GM18519 (cell line): ENCODE data around the gene TLN1.
A peak's percentile ranks its signal among the peaks of the same experiment; 100 is the strongest.

Experiments
- ATAC-seq: cut with Tn5 transposase; IDR thresholded peaks from one replicate; pipeline ENCODE4 v1.9.1; 2021; ENCODE audit warnings: mild to moderate bottlenecking, moderate library complexity; ENCODE audit not compliant: unreplicated experiment, low FRiP score

Gene TLN1

DNA sequence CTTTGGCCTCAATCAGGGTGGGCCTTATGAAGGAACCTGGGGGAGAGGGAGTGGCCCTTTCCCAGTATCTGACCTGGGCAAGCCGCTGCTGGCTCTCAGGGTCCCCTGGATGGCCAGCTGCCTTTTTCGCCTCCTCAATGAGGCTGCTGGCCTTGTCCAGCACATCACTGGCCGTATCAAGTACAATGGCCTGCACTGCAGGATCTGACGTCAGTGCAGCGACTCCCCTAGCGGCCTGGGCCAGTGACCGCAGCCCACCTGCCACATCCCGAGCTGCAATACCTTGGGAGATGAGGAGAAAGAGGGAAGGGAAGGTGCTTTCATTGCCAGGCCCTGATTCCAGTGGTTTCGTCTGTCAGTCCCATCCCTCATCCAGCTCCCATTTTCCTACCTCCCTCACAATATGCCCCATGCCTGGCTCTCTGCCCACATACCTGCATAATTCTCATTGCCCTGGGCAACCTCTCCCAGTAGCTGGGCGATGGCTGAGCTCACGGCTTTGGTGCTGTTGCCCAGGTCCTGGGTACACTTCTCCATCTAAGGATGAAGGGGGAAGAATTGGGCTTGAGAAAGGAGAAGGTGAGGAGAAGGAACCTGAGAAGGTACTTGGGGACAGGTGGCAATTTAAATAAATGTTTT lies 19.1 kb downstream of the TLN1 start:
- no peak for ATAC-seq

DNA sequence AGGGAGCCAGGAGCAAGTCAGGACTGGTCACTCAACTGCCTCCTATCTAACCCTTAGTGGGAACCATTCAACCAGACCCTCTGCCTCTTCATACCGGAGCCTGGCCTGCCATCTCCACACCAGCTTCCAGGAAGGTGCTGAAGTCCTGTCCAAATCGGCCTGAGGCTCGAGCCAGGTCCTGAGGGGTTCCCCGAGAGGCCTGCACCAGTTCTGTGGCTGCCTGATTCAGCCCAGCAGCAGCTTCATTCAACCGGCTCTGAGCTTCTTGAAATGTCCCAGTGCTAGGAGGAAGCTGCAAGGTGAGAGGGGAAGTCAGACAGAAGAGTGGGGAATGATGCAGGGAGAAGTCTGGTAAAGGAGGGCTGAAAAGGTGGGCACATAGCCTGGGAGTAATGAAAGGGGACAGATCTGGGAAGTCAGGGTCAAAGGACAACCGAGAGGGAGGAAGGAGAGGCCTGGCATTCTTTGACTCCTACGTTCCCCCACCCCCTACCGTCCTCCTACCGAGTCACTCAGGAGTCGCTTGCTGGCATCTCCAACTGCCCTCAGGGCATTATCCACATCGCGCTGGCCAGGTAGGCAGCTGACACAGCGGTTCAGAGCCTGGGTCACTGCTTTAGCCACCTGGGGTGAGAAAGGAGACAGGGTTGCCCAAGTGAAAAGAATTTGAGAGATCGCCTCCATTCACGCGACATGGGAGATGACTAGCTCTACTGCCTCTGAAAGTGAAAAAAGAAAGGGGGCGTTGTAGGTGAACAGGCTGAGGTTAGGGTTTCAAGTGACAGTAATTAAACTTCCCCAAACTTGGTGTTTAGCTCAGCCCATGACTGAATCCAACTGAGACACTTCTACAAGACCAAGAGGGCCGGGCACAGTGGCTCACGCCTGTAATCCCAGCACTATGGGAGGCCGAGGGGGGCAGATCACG lies 20.2 kb downstream of the TLN1 start:
- ATAC-seq: no peak

DNA sequence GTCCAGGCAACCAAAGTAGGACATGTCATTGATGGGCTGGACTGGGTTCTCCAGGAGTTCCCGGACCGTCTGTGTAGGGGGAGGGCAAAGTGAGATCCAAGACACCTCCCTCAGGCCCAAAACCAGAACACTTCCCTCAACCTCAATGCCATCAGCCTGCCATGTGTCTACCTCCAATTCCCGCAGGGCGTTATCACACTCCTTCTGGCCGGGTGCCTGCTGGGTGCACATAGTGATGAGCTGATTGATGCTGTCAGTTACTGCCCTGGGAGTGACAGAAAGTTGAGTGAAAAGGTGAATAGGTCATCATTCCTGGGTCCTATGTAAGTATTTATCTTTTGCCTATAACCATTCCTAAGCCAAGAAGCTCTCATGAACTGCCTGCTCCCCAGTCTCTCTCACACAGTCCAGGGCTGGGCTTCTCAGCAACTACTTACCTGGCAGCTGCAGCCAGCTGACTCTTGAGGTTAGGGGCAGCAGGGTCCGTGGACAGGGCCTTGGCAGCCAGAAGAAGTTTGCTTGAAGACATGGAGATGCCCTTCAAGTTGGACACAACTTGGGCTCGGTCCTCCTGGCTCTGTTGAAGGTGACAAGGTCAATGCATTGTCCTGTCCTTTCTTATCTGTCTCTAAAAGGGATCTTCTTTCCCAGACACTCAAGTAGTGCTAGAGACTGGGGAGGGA lies 21.0 kb downstream of the TLN1 start:
- ATAC-seq: no peak

DNA sequence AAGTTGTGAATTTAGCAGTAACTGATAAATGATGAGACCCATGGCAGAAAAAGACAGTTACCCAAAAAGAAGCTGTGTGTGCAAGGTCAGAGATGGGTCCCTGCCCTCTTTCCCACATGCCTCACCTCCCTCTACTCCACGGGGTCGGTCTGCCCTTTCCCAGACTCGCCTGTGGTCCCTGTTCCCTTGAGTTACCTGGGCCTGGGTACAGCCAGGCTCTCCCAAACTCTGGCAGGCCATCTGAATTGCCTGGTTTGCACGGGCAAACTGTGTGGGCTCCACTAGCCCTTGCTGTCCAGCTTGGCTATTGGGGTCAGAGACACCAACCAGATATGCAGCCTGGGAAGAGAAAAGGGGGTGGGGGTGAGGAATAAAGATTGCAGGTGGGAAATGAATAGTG lies 23.8 kb downstream of the TLN1 start:
- no peak for ATAC-seq

DNA sequence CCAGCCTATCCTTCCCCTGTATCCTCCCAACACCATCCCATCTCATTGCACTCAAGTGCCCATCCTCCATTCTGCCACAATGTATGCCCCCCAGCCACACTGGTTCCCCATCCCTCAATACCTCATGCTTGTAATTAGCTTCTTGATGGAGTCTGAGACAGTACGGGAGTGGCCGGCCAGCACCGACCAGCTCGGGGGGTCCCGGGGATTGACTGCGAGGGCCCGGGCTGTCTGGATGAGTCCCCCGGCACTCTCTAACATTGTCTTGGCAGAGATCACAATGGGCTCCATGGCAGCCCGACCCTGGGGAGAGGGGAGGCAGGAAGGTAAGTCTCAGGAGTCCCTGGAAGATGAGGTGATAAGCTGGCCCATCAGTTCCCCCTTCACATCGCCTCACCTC lies 25.0 kb downstream of the TLN1 start:
- ATAC-seq: no peak

DNA sequence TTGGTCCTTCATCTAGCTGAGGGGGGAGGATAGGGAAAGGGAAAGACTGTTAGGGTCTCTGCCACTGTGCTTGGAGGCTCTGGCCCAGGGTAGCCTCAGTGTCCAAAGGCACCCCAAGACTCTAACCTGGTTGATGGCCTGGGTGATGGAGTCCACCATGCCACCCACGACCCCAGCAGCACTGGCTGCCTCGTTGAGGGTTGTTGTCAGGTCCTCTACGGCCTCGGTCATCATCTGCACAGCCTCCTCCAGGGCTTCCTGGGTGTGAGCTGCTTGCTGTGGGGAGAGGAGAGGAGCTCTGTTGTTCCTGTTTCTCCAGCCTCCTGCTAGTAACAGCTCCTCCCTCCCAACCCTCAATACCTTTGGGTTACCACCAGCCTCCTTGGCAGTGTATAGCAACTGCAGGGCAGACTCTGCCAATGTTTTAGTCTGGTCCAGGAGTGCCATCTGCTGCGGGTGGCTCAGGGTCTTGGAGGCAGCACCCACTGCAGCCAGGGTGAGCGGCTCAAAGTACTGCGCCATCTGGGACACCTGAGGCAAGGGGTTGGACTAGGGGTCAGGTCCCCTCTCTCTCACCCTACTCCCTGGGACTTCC lies 26.1 kb downstream of the TLN1 start:
- ATAC-seq: no peak

DNA sequence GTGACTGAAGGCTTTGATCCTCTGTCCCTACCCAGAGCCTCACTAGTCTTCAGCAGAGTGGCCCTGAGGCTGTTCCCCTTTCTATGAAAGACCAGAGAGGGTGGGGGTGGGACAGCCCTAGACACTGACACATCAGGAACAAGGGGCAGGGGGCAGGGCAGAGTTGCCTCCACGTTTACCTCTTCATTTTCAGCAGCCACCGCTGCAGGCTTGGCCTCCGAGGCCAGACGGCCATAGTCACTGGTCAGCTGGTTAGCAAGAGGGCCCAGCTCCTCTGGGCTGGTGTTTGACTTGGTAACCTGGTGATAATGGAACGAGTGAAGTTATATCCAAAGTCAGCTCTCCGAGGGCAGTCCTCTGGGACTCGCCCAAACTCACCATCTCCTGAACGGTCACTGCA lies 26.6 kb downstream of the TLN1 start:
- ATAC-seq: no peak

DNA sequence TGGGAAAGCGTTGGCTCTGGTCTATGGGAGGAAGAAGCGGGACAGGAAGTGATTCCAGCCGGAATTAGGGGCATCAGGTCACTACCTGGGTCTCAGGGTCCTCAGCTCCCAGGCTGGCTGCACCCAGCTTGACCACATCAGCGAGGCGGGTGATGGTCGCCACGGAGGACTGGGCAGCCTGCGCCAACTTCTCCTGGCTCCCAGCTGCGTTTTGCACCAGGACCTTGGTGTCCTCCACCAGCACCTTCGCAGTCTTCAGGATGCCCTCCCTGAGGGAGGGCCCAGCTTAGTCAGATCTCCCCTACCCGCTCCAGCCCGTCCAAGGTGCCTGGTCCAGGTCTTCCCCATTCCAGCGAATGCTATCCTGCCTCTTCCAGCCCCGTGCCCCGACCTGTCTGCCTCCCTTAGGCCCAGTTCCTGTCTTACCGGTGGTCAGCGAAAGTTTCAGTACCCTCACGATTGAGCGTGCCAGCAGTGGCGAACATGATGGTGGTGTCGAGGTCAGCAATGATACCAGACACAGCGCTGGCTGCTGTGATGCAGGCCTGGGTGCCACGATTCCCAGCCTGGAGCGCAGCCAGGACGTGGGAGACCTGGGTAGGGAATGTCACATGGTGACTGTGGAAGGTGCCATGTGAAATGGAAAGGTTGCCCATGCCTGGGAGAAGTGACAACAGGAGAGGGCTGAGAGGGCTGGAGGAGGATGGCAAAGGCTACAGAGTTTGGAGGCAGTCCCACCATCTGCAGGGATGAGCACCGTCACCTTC lies 27.9 kb downstream of the TLN1 start:
- ATAC-seq: no peak

DNA sequence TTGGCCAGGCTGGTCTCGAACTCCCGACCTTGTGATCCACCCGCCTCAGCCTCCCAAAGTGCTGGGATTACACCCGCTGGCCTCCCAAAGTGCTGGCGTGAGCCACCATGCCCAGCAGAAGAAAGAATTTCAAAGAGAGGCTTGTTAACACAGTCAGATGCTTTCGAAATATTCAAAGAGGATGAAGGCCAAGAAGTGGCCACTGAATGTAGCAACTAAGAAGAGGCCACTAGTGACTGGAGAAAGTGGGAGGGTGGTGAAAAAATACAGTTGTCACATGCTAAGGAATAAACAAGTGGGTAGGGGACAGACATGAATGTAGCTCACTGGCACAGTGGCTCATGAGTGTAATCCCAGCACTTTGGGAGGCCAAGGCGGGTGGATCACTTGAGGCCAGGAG lies 29.3 kb downstream of the TLN1 start:
- no peak for ATAC-seq

DNA sequence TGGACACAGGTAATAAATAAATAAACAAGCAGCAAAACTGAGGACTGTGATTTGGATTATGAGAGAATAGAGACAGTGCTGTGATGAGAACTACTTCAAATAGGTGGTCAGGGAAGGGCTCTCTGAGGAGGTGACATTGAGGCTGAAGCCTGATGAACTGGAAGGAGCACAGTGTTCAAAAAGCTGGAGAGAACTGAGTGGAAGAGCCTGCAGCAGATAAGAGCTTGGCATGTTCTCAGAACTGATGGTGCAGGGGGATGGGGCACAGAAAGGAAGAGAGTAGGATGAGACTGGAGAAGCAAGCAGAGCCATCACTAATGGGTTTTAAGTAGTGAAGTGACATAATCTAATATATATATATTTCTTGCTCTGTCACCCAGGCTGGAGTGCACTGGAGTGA lies 31.1 kb downstream of the TLN1 start:
- no peak for ATAC-seq

DNA sequence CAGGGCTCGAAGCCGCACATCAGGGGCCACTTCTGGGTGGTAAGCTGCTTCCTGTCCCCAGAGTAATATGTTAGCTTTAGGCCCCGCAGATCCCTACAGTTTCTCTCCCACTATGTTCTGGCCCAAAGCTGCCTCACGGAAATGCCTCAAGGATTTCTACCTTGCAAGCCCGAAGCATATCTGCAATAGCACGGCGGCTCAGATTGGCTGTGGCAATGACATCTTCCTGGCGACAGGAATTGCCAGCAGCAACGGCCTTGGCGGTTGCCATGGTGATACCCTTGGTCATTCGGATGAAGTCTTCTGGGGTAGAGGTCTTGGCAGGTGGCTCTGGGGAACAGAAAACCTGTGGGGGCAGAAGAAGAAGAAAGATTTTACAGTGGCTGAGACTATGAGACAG lies 32.0 kb downstream of the TLN1 start:
- no peak for ATAC-seq

DNA sequence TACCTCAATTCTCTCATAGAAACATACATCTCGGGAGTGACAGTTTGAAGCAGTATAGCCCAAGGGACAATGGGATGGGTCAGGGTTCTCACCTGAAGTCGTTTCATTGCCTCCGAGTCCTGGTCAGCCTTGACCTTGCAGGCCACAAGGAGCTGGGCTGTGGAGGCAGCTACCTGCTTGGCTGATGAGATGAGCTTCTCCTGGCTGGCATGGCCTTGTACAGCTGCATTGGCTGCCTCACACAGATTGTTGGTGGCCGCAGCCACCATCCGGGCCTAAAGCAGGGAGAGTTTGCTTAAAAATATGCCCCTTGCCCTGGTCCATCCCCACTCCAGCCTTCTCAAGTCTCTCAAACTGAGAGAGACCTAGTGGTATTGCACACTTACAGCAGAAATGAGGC lies 33.8 kb downstream of the TLN1 start:
- ATAC-seq: no peak

DNA sequence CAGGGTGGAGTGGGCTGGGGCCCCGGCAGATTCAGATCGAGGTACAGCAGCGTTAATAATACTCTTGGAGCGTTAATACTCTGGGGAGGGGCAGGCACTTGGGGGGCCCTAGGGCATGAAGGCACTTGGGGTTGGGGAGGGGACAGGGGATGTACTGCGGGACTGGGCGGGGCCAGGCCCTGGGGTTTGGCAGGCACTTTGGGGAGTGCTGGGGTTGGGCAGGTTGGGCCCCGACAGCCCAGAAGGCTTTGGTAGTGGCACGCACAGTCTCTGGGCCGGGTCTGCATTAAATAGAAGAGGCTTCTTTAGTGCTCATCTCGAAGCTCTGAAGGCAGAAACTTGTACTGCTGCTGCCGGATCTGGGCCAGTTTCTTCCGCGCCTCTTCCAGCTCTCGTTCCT lies 34.5 kb downstream of the TLN1 start:
- ATAC-seq: no peak

DNA sequence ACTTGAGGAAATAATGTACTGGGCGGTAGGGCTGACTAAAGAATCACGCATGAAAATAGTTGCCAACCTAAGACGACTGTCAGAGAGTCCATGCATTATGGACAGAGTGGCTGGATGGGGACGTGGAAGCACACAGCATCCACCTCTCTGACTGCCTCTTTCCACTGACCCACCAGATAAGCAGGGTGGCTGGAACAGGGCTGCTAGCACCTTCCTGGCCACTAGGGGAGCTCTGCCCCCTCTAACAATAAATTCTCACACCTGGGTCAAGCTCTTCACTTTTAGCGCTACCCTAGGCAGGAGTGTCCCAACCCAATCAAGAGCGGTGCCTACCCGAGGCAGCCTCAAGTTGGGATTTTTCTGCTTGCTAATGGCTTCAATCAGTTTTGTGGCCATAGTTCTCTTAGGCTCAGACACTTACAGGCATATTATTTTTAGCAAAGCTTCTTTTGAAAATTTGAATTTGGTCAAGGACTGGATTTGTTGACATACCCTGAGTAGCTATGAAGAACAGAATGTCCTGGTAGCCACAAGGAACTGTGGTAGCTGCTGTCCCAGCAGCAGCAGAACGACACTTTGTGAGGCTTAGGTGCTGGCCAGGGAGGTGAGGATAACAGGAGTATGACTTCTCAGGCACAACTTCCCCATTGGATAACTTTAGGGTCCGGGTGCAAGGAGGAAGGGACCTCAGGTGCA lies 35.3 kb downstream of the TLN1 start:
- ATAC-seq: peak; percentile 64

DNA sequence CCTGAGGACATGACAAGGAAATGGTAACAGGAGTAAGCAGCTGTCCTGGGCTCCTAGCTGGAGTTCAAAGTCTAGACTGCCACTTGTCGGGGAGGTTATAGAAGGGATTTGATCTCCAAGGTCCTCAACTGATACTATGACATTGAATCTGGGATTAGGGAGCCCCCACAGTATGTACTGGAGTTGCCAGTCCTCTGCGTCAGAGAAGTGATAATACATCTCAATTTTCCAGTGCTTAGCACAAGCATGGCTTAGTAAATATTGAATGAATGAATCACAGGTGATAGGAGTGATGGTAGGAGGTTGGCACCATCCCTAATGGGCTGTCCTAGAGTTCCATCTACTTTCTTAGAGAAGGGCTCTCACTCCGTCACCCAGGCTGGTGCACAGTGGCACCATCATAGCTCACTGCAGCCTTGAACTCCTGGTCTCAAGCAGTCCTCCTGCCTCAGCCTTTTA lies 36.0 kb downstream of the TLN1 start:
- no peak for ATAC-seq

DNA sequence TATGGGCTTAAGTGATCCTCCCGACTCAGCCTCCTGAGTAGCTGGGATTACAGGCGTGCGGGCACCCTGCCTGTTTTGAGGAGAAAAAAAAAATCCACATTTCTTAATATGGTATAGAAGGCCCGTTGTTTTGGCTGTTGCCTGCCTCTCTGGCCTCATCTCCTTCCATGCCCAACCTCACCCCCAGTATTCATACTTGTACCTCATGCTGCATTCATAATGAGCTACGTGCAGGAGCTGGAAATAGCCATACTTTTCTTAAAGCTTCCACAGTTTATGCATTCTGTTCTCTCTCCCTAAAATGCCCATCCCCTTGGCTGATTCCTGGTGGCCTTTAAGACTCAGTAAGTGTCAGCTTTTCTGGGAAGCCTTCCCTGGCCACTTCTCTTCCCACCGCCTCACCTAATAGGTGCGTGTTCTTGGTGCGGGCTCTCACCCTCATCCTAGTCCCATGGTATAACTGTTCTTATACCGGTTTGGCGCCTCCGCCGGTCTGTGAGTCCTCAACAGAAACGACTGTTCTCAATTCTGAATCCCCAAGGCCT lies 40.2 kb downstream of the TLN1 start:
- no peak for ATAC-seq

DNA sequence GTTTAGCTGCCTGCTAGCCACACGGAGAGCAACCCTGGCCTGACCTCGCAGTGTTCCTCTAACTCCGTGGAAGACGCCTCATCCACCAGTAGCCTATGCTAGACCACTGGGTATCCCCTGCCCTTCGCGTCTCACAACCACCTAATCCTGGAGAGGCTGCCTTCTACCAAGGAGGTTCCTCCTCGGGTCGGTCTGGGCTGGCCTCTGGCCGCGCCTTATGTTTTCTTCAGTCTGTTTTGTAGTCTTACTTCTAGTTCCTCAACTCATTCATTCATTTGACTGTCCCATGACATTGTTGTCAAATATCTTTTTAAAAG lies 40.7 kb downstream of the TLN1 start:
- no peak for ATAC-seq

DNA sequence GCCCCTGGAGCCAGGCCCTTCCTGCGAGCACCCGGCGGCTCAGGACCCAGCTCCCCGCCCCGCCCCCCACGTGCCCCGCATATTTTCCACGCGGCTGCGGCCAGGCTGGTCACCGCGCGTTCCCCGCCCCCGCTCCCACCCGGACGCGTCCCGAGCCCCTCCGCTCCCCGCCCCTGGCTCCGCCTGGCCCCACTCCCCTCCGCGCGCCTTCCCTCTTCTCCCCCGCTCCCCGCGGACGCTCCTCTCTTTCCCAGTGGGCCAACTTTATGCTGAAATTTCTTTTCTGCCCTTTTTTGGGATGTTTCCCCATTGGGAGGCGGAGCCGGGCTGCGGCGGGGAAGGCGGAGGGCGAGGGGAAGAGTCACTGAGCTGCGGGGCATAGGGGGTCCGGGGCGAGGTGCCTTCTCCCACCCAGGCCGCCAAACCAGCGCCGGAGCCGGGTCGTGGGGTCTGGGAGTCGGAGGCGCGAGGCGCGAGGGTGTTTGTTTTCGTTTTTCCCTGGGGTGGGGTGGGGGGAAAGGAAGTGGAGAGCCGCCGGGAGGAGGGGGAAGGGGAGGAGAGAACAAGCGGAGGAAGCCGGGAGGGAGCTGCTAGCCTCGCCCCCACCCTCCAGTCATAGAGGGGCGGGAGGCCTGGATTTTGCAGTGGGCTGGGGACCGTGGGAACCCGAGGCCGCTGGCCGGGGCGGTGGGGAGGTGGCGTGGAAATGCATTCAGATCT lies 41.2 kb downstream of the TLN1 start:
- no peak for ATAC-seq

DNA sequence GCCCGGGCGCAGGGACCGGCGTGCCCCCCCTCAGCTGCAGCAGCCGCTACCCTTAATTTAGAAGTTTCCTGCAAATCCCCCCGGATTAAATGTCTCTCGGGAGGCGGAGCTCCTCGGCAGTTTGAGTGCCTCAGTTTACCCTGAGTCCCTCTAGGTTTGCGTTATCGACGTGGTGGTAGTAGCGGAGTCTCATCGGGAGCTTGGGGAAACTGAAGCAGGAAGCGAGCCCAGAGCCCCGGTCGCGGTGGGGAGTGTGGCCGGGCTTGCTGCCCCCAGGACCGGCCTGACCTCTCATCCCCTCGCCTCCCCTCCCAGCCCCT lies 41.7 kb downstream of the TLN1 start:
- no peak for ATAC-seq
